Measurements from ENCODE around the gene WBP4. TPM values are rescaled to one million over a fixed set of nuclear protein-coding genes. Genes with fewer than 3 reads are reported as not detected.
"Not testable (repeated sequence)": the region's sequence is repeated elsewhere in the genome, so short reads cannot be mapped to it uniquely, and the experiment has no call there.

WBP4 gene
- total and polyA plus RNA-seq, 7 donors: 18.1 to 37.0 (median 22.2) TPM

- Histone ChIP-seq H3K4me3 (no peak overlapping the region), H3K9me3 (no peaks in the 10 kb centered on the region), H3K4me1 (peaks cover 19% of the 10 kb centered on the region), H3K27ac (no peak overlapping the region), H3K27me3 (ENCODE audit: insufficient read depth in 3 of 3, low read length in 2 of 3) (no peaks in the 10 kb centered on the region), H3K36me3 (ENCODE audit: insufficient read depth in 1 of 2, low read depth in 1 of 2) (no peaks in the 10 kb centered on the region)
- intact Hi-C loops (cut with DNase I): no loop called here
- no peak for DNase-seq
- no peak for ATAC-seq
- TF ChIP-seq CTCF (IDR thresholded peaks at IDR 0.05): no peak
- WGBS, 3 donors: 97 to 100% (median 99%) methylated on average over 2 of the region's 2 CpGs
These were observed 31.7 kb upstream of the WBP4 start for GRCh38 chr13:41029629-41030028.

- H3K9me3 ChIP-seq: no peaks in the 10 kb centered on the region
- peaks cover 12% of the 10 kb centered on the region for H3K4me1 ChIP-seq
- no peak overlapping the region for H3K27ac ChIP-seq
- no peak for TF ChIP-seq CTCF (IDR thresholded peaks at IDR 0.05)
- H3K36me3 ChIP-seq (ENCODE audit: insufficient read depth in 1 of 2, low read depth in 1 of 2): no peaks in the 10 kb centered on the region
- ATAC-seq (no peak), DNase-seq (no peak)
- no peak overlapping the region for H3K4me3 ChIP-seq
- H3K27me3 ChIP-seq (ENCODE audit: insufficient read depth in 3 of 3, low read length in 2 of 3): no peaks in the 10 kb centered on the region
- intact Hi-C loops (cut with DNase I): no loop called here
- WGBS, 3 donors: 33 to 67% (median 48%) methylated on average over 2 of the region's 2 CpGs
These were observed 28.5 kb upstream of the WBP4 start for GRCh38 chr13:41032691-41033376.

- ATAC-seq (no peak), DNase-seq (no peak)
- no peaks in the 10 kb centered on the region for H3K9me3 ChIP-seq
- H3K27me3 ChIP-seq (ENCODE audit: insufficient read depth in 3 of 3, low read length in 2 of 3): no peaks in the 10 kb centered on the region
- intact Hi-C loops (cut with DNase I): no loop called here
- H3K4me3 ChIP-seq: no peak overlapping the region
- no peak for TF ChIP-seq CTCF (IDR thresholded peaks at IDR 0.05)
- H3K4me1 ChIP-seq: peaks cover 9% of the 10 kb centered on the region
- no peaks in the 10 kb centered on the region for H3K36me3 ChIP-seq (ENCODE audit: insufficient read depth in 1 of 2, low read depth in 1 of 2)
- no peak overlapping the region for H3K27ac ChIP-seq
- WGBS, 3 donors: 89 to 96% (median 91%) methylated on average over 4 of the region's 4 CpGs
These were observed 26.9 kb upstream of the WBP4 start for GRCh38 chr13:41034382-41034781.

GRCh38 chr13:41034881-41035280 is 26.4 kb upstream of the WBP4 start:
- Histone ChIP-seq H3K36me3 (ENCODE audit: insufficient read depth in 1 of 2, low read depth in 1 of 2) (no peaks in the 10 kb centered on the region), H3K4me3 (no peak overlapping the region), H3K27me3 (ENCODE audit: insufficient read depth in 3 of 3, low read length in 2 of 3) (no peaks in the 10 kb centered on the region), H3K9me3 (no peaks in the 10 kb centered on the region), H3K4me1 (peaks cover 9% of the 10 kb centered on the region), H3K27ac (no peak overlapping the region)
- intact Hi-C loops (cut with DNase I): no loop called here
- 92 to 94% (median 93%) methylated on average over 5 of the region's 5 CpGs for WGBS, 3 donors
- DNase-seq (no peak), ATAC-seq (peak in 1 of 4 donors; percentile 13)
- TF ChIP-seq CTCF (IDR thresholded peaks at IDR 0.05): no peak

- DNase-seq; intact Hi-C loops (cut with DNase I): not testable (repeated sequence)
- WGBS, 3 donors: 93 to 94% (median 94%) methylated on average over 5 of the region's 5 CpGs
These were observed 24.8 kb upstream of the WBP4 start for GRCh38 chr13:41036557-41036956.

More at GRCh38 chr13:41036557-41036956, 24.8 kb upstream of the WBP4 start:
- H3K27ac ChIP-seq; H3K36me3 ChIP-seq (ENCODE audit: insufficient read depth in 1 of 2, low read depth in 1 of 2); H3K4me1 ChIP-seq; H3K27me3 ChIP-seq (ENCODE audit: insufficient read depth in 3 of 3, low read length in 2 of 3); H3K9me3 ChIP-seq; H3K4me3 ChIP-seq; ATAC-seq: not testable (repeated sequence)
